GM21528 (cell line): ENCODE results near the gene ACADM.
"Not testable (repeated sequence)": the region's sequence is repeated elsewhere in the genome, so short reads cannot be mapped to it uniquely, and the experiment has no call there.

Experiments
- ATAC-seq: cut with Tn5 transposase; IDR thresholded peaks from one replicate; pipeline ENCODE4 v1.9.1; 2021; ENCODE audit warnings: mild to moderate bottlenecking, moderate library complexity; ENCODE audit not compliant: unreplicated experiment, low FRiP score

Gene ACADM

DNA sequence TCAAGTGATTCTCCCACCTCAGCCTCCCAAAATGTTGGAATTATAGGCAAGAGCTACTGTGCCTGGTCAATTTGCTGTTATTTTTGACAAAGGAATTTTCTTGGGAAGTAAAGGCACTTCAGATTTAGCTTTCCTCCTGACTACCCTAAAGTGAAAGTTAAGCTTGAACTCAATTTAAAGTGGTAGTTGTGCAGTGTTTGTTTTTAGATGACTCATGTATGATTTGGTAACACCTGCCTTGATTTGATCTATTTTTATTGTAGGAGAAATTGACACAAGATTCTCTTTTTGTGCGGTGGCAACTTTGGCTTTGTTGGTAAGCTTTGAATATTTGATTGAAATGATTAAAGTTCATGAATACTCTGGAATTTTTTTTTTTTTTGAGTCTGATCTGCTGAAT is 66.5 kb downstream of the ACADM start:
- ATAC-seq = no peak

DNA sequence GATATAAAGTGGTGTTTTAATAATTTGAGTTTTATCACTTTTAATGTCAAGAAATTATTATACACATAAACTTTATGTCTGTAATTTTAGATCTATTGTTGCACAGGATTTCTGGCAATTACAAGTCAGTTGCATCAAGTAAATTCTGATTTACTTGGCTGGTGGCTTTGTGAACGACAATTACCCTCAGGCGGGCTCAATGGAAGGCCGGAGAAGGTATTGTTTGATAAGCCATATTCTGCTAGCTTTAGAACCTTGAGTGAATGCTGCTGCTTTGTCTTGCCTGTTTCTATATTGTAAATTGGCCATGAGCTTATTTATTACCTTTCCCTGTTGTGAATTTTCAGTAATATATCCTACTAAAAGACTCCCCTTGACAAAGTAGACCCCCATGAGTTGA is 67.6 kb downstream of the ACADM start:
- ATAC-seq = no peak

GRCh38 chr1:75794382-75794781 is 69.9 kb downstream of the ACADM start:
- ATAC-seq = no peak

- ATAC-seq = no peak
Measured at GRCh38 chr1:75795703-75796193, 71.2 kb downstream of the ACADM start.

- no peak for ATAC-seq
Measured at GRCh38 chr1:75796376-75797272, 72.1 kb downstream of the ACADM start, which contains the start of gene MSH4. Gene MSH4 (plus strand): TSS chr1:75796882. CDS start chr1:75796986, 104 bp downstream.

GRCh38 chr1:75797273-75797588 is 72.7 kb downstream of the ACADM start:
- ATAC-seq = no peak

GRCh38 chr1:75797606-75798216 is 73.2 kb downstream of the ACADM start:
- no peak for ATAC-seq

DNA sequence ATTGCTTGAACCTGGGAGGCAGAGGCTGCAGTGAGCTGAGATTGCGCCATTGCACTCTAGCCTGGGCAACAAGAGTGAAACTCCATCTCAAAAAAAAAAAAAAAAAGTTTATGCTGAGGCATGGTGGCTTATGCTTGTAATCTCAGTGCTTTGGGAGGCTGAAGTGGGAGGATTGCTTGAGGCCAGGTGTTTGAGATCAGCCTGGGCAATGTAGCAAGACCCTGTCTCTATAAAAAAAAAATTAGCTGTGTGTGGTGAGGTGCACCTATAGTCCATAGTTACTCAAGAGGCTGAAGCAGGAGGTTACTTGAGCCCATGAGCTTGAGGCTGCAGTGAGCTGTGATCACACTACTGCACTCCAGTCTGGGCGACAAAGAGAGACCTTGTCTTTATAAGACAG is 77.0 kb downstream of the ACADM start:
- ATAC-seq = not testable (repeated sequence)

GRCh38 chr1:75808921-75809320 is 84.4 kb downstream of the ACADM start:
- no peak for ATAC-seq

DNA sequence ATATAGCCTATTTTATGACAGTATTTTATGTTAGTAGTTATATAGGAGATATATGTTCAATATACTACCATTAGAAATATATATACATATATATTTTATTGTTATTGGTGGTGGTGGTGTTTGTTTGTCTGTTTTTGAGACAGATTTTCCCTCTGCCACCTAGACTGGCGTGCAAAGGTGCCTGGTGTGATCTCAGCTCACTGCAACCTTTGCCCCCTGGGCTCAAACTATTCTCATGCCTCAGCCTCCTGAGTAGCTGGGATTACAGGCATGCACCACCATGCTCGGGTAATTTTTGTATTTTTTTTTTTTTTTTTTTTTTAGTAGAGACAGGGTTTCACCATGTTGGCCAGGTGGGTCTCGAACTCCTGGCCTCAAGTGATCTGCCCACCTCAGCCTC is 85.6 kb downstream of the ACADM start:
- not testable (repeated sequence) for ATAC-seq

GRCh38 chr1:75811211-75811981 is 86.9 kb downstream of the ACADM start:
- ATAC-seq = no peak

DNA sequence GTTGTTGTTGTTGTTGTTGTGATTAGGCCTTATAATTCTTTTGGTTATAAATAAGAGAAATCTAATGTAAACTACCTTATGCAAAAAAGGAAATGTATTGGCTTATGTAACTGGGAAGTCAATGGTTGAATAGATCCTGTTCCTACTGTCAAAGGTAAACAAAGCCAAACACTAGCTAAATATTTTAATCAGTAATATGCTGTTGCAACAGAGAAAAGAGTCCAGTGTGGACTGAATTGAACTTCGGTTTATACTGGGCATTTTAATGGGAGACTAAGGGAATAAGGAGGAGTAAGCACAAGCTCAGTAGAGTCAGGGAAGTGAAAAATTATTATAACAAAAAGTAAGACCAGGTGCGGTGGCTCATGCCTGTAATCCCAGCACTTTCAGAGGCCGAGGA is 87.6 kb downstream of the ACADM start:
- ATAC-seq = no peak
